Tibial artery (tissue), 4 donors: Measurements from ENCODE around the gene MRAP2.

Experiments
- DNase-seq, 2 donors: peaks; one replicate each; pipeline ENCODE4 v3.0.0-alpha.2; 2019
- H3K27ac ChIP-seq, 2 donors: fragments of 200-600 bp; sonication (generic) in 1 of 2; 1 replicate in 1 of 2; 2 replicates in 1 of 2; pipeline ENCODE4 v1.5.1; 2018 to 2019; ENCODE audit warnings: mild to moderate bottlenecking in 1 of 2
- H3K27me3 ChIP-seq, 2 donors: fragments of 200-600 bp; sonication (generic) in 1 of 2; one replicate each; pipeline versions ENCODE4 v1.5.1 to v1.6.0; 2016 to 2019
- H3K36me3 ChIP-seq, 3 donors: fragments of 200-600 bp; sonication (generic) in 2 of 3; one replicate each; pipeline ENCODE4 v1.5.1; 2016 to 2019; ENCODE audit warnings: mild to moderate bottlenecking in 2 of 3
- H3K4me1 ChIP-seq, 4 donors: fragments of 200-600 bp; sonication (generic) in 2 of 4; 1 replicate in 3 of 4; 2 replicates in 1 of 4; pipeline ENCODE4 v1.5.1; 2016 to 2019
- H3K4me3 ChIP-seq, 2 donors: fragments of 200-600 bp; sonication (generic) in 1 of 2; 1 replicate in 1 of 2; 2 replicates in 1 of 2; pipeline ENCODE4 v1.5.1; 2018 to 2019; ENCODE audit warnings: mild to moderate bottlenecking in 2 of 2
- H3K9me3 ChIP-seq, 3 donors: fragments of 200-600 bp; sonication (generic) in 1 of 3; one replicate each; pipeline ENCODE4 v1.5.1; 2016 to 2019
- CTCF ChIP-seq, 2 experiments: fragments of 200-600 bp in 1 of 2; fragments of 450-650 bp in 1 of 2; IDR thresholded peaks; one replicate each; pipeline ENCODE4 v1.5.1; 2017 to 2019; ENCODE audit warnings: antibody characterized with exemption in 2 of 2, mild to moderate bottlenecking in 1 of 2, moderate library complexity in 1 of 2
- intact Hi-C: fragments of 100-400 bp; cut with DNase I; formaldehyde crosslinking; loops from one replicate; pipeline ENCODE4 v1.15.0; 2023; ENCODE audit warnings: low total_unique reads

MRAP2 gene

DNA sequence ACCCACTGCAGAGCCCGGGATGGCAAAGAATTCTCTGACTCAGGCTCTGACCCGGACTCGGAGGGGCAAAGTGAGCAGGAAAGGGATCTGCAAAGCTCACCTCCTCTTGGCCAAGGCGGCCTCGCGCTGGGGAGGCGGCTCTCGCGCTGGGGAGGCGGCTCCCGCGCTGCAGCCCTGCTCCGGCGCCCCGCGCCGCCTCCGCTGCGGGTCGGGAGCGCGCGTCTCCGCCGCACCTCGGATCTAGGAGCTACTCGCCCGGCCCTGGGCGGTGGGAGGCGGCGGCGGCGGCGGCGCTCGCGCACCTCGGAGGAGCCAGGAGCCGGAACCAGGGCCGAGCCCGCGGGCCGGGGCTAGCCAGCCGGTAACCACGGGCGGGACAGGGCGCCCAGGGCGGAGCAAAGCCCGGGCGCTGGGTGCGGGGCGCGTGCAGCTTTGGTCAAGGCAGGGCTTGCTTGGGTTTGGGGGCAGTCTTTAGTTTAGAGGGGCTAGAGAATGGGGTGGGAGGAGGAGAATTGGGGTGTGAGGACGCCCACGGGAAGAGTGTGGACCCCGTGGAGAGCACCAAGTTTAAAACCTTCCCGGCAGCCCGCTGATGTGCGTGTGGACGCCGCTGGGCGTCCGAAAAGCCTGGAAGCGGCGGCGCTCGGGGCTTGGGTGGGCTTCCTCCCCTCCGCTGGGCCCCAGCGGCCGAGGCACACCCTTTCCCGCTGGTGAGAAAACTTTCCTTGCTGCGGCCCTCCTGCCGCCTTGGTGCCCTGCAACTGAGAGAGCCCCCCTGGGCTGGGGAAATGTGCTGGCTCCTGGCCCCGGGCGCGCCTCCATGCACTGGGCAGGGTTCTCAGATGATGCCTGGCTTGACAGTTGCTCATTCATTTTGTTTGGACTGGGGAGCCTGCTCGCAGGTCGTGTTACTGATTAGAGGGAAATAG, at the start of gene MRAP2:
MRAP2 (plus strand) TSS at position 250 of the 929 bp plus-strand sequence. CDS start 21,547 bp downstream, outside the sequence.
- Histone ChIP-seq H3K27me3 (no peaks in the 10 kb centered on the region), H3K27ac (peak within 1 kb of the TSS; percentile 78 to 89), H3K36me3 (no peaks in the 10 kb centered on the region), H3K9me3 (no peaks in the 10 kb centered on the region), H3K4me1 (peaks cover 0 to 69% (median 30%) of the 10 kb centered on the region in 4 donors), H3K4me3 (peak within 1 kb of the TSS; percentile 68 to 76)
- intact Hi-C loops: loop anchor here (10.0 kb wide), 1 partner anchor 49 kb away; no protein-coding TSS in a partner anchor
- TF ChIP-seq CTCF (IDR thresholded peaks at IDR 0.05): no peak
- DNase-seq: peak in 1 of 2 donors; percentile 70

GRCh38 chr6:83984411-83984810, 49.2 kb upstream of the MRAP2 start:
- H3K4me3 ChIP-seq: no peak overlapping the region
- H3K27me3 ChIP-seq: no peaks in the 10 kb centered on the region
- H3K27ac ChIP-seq: peak overlapping the region; percentile 66 to 80
- DNase-seq: no peak
- no peaks in the 10 kb centered on the region for H3K9me3 ChIP-seq
- no peak for TF ChIP-seq CTCF (IDR thresholded peaks at IDR 0.05)
- peaks cover 0 to 57% (median 11%) of the 10 kb centered on the region in 4 donors for H3K4me1 ChIP-seq
- intact Hi-C loops: loop anchor here (10.0 kb wide), 1 partner anchor 50 kb away; the partner anchor contains the start of gene MRAP2
- H3K36me3 ChIP-seq: no peaks in the 10 kb centered on the region

GRCh38 chr6:83985308-83985713, 48.3 kb upstream of the MRAP2 start:
- Histone ChIP-seq H3K27me3 (no peaks in the 10 kb centered on the region), H3K4me3 (no peak overlapping the region), H3K36me3 (no peaks in the 10 kb centered on the region), H3K4me1 (peaks cover 0 to 61% (median 11%) of the 10 kb centered on the region in 4 donors), H3K27ac (peak overlapping the region; percentile 66 to 80), H3K9me3 (no peaks in the 10 kb centered on the region)
- DNase-seq: no peak
- intact Hi-C loops: loop anchor here (10.0 kb wide), 1 partner anchor 49 kb away; the partner anchor contains the start of gene MRAP2
- no peak for TF ChIP-seq CTCF (IDR thresholded peaks at IDR 0.05)

- TF ChIP-seq CTCF (IDR thresholded peaks at IDR 0.05): no peak
- DNase-seq: no peak
- Histone ChIP-seq H3K27ac (peak overlapping the region; percentile 66 to 80), H3K4me3 (no peak overlapping the region), H3K27me3 (no peaks in the 10 kb centered on the region), H3K4me1 (peaks cover 0 to 65% (median 13%) of the 10 kb centered on the region in 4 donors), H3K9me3 (no peaks in the 10 kb centered on the region), H3K36me3 (no peaks in the 10 kb centered on the region)
- intact Hi-C loops: loop anchor here (10.0 kb wide), 1 partner anchor 49 kb away; the partner anchor contains the start of gene MRAP2
These were observed 47.9 kb upstream of the MRAP2 start for GRCh38 chr6:83985715-83986114.

DNA sequence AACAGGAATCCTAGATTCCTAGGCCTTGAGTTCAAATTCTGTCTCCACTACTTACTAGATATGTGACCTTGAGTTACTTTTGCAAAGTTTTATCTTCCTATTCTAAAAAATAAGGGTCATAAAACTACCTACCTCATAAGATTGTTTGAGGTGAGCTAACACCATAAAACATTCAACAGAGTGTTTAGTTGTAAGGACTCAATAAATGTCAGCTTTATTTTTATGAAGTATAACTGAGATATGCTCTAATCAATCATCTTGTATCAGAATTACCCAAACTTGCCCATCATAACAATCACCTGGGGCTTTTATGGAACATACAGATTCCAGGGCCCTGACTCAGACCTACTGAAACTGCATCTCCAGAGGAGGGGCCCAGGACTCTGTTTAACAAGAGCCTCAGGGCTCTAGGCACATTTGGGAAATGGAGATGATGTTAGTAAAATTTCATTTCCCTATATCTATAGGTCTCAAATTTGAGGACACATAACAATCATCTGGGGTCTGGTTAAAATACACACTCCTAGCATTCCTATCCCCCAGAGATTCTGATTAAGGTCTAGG, 35.5 kb upstream of the MRAP2 start:
- H3K27me3 ChIP-seq: no peaks in the 10 kb centered on the region
- intact Hi-C loops: no loop called here

More for the DNA sequence above, 35.5 kb upstream of the MRAP2 start:
- no peak overlapping the region for H3K4me3 ChIP-seq
- no peaks in the 10 kb centered on the region for H3K36me3 ChIP-seq
- DNase-seq: no peak
- no peaks in the 10 kb centered on the region for H3K4me1 ChIP-seq
- no peak overlapping the region for H3K27ac ChIP-seq
- TF ChIP-seq CTCF (IDR thresholded peaks at IDR 0.05): no peak
- no peaks in the 10 kb centered on the region for H3K9me3 ChIP-seq
